Lower leg skin (tissue), 3 donors: ENCODE results near the gene RAB14.

Source experiments
- POLR2A ChIP-seq, 2 donors: fragments of 450-650 bp; IDR thresholded peaks; one replicate each; pipeline ENCODE4 v1.6.1; 2016 to 2017; ENCODE audit warnings: antibody characterized with exemption in 2 of 2, mild to moderate bottlenecking in 1 of 2, moderate library complexity in 1 of 2
- TF ChIP-seq, protein P1 (sequence below), 3 donors: fragments of 450-650 bp; IDR thresholded peaks; one replicate each; pipeline ENCODE4 v1.5.1; 2016; ENCODE audit warnings: antibody characterized with exemption in 3 of 3, mild to moderate bottlenecking in 3 of 3, moderate library complexity in 2 of 3

DNA sequence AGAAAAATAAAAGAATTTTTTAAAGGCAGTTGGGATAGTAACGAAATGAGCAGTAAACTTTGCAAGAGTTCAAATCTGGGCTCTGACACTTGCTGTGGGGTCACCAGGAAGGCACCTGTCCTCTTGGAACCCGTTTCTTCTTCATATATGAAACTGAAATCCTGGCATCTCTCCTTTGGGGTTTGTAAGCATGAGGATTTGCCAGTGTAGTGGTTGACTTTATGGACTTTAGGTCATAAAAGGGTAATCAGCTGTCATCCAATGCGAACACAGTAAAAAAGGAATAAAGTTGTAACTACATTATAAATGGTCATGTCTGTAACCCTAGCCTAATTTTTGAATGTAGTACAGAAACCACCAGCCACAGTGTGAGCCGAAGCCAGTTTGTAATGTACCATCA, 1.3 kb downstream of the RAB14 start:
- TF ChIP-seq, protein P1, sequence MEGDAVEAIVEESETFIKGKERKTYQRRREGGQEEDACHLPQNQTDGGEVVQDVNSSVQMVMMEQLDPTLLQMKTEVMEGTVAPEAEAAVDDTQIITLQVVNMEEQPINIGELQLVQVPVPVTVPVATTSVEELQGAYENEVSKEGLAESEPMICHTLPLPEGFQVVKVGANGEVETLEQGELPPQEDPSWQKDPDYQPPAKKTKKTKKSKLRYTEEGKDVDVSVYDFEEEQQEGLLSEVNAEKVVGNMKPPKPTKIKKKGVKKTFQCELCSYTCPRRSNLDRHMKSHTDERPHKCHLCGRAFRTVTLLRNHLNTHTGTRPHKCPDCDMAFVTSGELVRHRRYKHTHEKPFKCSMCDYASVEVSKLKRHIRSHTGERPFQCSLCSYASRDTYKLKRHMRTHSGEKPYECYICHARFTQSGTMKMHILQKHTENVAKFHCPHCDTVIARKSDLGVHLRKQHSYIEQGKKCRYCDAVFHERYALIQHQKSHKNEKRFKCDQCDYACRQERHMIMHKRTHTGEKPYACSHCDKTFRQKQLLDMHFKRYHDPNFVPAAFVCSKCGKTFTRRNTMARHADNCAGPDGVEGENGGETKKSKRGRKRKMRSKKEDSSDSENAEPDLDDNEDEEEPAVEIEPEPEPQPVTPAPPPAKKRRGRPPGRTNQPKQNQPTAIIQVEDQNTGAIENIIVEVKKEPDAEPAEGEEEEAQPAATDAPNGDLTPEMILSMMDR (IDR thresholded peaks at IDR 0.05): no peak
- no peak for TF ChIP-seq POLR2A (IDR thresholded peaks at IDR 0.05)
